NCI-H510A (cell line): ENCODE measurements around the gene TTLL11.
"Not testable (repeated sequence)": the region's sequence is repeated elsewhere in the genome, so short reads cannot be mapped to it uniquely, and the experiment has no call there.

Experiments
- DNase-seq: peaks from one replicate; lab custom pipeline; 2025; lab: John Stamatoyannopoulos, UW

Gene TTLL11

GRCh38 chr9:122125158-122125508 is 32.0 kb upstream of the TTLL11 start:
- no peak for DNase-seq

GRCh38 chr9:122124528-122124927 is 31.4 kb upstream of the TTLL11 start:
- no peak for DNase-seq

- DNase-seq, result no peak
Measured at GRCh38 chr9:122124048-122124447, 30.9 kb upstream of the TTLL11 start.

- no peak for DNase-seq
Measured at GRCh38 chr9:122122903-122123632, 30.0 kb upstream of the TTLL11 start.

- no peak for DNase-seq
Measured at GRCh38 chr9:122122468-122122867, 29.4 kb upstream of the TTLL11 start.

- no peak for DNase-seq
Measured at GRCh38 chr9:122121931-122122330, 28.8 kb upstream of the TTLL11 start.

- no peak for DNase-seq
Measured at GRCh38 chr9:122121391-122121790, 28.3 kb upstream of the TTLL11 start.

- no peak for DNase-seq
Measured at GRCh38 chr9:122120316-122121071, 27.4 kb upstream of the TTLL11 start.

GRCh38 chr9:122119721-122120120 is 26.6 kb upstream of the TTLL11 start:
- no peak for DNase-seq

- DNase-seq, result no peak
Measured at GRCh38 chr9:122119166-122119521, 26.0 kb upstream of the TTLL11 start.

GRCh38 chr9:122118343-122119165 is 25.4 kb upstream of the TTLL11 start:
- no peak for DNase-seq

GRCh38 chr9:122117241-122117640 is 24.1 kb upstream of the TTLL11 start:
- DNase-seq, result not testable (repeated sequence)

GRCh38 chr9:122116448-122117173 is 23.5 kb upstream of the TTLL11 start:
- no peak for DNase-seq

GRCh38 chr9:122116040-122116439 is 22.9 kb upstream of the TTLL11 start:
- no peak for DNase-seq

- no peak for DNase-seq
Measured at GRCh38 chr9:122115176-122116035, 22.3 kb upstream of the TTLL11 start.

GRCh38 chr9:122113574-122113973 is 20.5 kb upstream of the TTLL11 start:
- no peak for DNase-seq

- no peak for DNase-seq
Measured at GRCh38 chr9:122112238-122112637, 19.1 kb upstream of the TTLL11 start.

- DNase-seq, result no peak
Measured at GRCh38 chr9:122111413-122112085, 18.4 kb upstream of the TTLL11 start.

GRCh38 chr9:122110100-122110833 is 17.2 kb upstream of the TTLL11 start:
- no peak for DNase-seq
